ENCODE results near the gene ZNF516. TPM values are rescaled to one million over a fixed set of nuclear protein-coding genes. Genes with fewer than 3 reads are reported as not detected.

The ZNF516 gene
- total and polyA plus RNA-seq, 10 of the 15 experiments (the other 5 are each of a cell fraction or from before 2014, with no cell fraction given), result 2.0 to 32.0 (median 8.3) TPM

GRCh38 chr18:76365561-76365960 lies 129.5 kb downstream of the ZNF516 start:
- H4K20me1 ChIP-seq (ENCODE audit: control insufficient read depth, insufficient read depth), result no peaks in the 10 kb centered on the region
- TF ChIP-seq TBL1XR1 (IDR thresholded peaks at IDR 0.05; ENCODE audit: low read depth, low read length) (no peak), USF2 (IDR thresholded peaks at IDR 0.05; ENCODE audit: borderline replicate concordance, low read depth, low read length) (no peak), MEF2A (IDR thresholded peaks at IDR 0.05; ENCODE audit: insufficient read depth, low read depth, low read length) (no peak), ATF3 (IDR thresholded peaks at IDR 0.05; ENCODE audit: borderline replicate concordance, extremely low read depth, low read depth, low read length) (no peak), SIX5 (IDR thresholded peaks at IDR 0.05; ENCODE audit: low read depth, low read length, severe bottlenecking) (no peak), POU2F2 (IDR thresholded peaks at IDR 0.05; ENCODE audit: borderline replicate concordance, low read depth, low read length) (no peak), NR2C2 (IDR thresholded peaks at IDR 0.05; ENCODE audit: borderline replicate concordance, control insufficient read depth, insufficient read length, low read depth) (no peak), SUPT20H (IDR thresholded peaks at IDR 0.05; ENCODE audit: borderline replicate concordance, control insufficient read depth, low read depth, low read length) (no peak), HDAC6 (IDR thresholded peaks at IDR 0.05; ENCODE audit: unreplicated experiment) (no peak), ZBTB33 (IDR thresholded peaks at IDR 0.05) (no peak), ZNF24 (IDR thresholded peaks at IDR 0.05) (no peak), E2F4 (IDR thresholded peaks at IDR 0.05; ENCODE audit: low read depth, low read length) (no peak)
- TF ChIP-seq, protein P1, sequence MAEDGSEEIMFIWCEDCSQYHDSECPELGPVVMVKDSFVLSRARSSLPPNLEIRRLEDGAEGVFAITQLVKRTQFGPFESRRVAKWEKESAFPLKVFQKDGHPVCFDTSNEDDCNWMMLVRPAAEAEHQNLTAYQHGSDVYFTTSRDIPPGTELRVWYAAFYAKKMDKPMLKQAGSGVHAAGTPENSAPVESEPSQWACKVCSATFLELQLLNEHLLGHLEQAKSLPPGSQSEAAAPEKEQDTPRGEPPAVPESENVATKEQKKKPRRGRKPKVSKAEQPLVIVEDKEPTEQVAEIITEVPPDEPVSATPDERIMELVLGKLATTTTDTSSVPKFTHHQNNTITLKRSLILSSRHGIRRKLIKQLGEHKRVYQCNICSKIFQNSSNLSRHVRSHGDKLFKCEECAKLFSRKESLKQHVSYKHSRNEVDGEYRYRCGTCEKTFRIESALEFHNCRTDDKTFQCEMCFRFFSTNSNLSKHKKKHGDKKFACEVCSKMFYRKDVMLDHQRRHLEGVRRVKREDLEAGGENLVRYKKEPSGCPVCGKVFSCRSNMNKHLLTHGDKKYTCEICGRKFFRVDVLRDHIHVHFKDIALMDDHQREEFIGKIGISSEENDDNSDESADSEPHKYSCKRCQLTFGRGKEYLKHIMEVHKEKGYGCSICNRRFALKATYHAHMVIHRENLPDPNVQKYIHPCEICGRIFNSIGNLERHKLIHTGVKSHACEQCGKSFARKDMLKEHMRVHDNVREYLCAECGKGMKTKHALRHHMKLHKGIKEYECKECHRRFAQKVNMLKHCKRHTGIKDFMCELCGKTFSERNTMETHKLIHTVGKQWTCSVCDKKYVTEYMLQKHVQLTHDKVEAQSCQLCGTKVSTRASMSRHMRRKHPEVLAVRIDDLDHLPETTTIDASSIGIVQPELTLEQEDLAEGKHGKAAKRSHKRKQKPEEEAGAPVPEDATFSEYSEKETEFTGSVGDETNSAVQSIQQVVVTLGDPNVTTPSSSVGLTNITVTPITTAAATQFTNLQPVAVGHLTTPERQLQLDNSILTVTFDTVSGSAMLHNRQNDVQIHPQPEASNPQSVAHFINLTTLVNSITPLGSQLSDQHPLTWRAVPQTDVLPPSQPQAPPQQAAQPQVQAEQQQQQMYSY (CRISPR knock-in tag; IDR thresholded peaks at IDR 0.05), result no peak

More at GRCh38 chr18:76365561-76365960, 129.5 kb downstream of the ZNF516 start:
- peaks cover 2% of the 10 kb centered on the region; the same call in 1 of the 2 replicates for H3K79me2 ChIP-seq (ENCODE audit: control insufficient read depth, insufficient read depth, low read length)
- in situ Hi-C loops (cut with MboI) (loop anchor here (25.0 kb wide), 1 partner anchor 1728 kb away; no protein-coding TSS in a partner anchor), intact Hi-C loops (cut with micrococcal nuclease; ENCODE audit: unreplicated experiment) (no loop called here)
- H3K9me3 ChIP-seq (replicated peaks; ENCODE audit: control insufficient read depth, insufficient read depth, low read length), result no peaks in the 10 kb centered on the region
- POLR2A ChIA-PET, result no interaction called here
- no peak for DNase-seq (ENCODE audit: low read depth, low spot score)
- H3K4me2 ChIP-seq (ENCODE audit: control insufficient read depth, insufficient read depth), result peak overlapping the region; percentile 30; the same call in 1 of the 2 replicates
- no peak overlapping the region for H2AFZ ChIP-seq (ENCODE audit: control insufficient read depth, low read depth, low read length)
- RAD21 ChIA-PET (ENCODE audit: unreplicated experiment), result interaction anchor here (1.2 kb wide), 1 partner anchor 207 kb away, joined by 3 read pairs; no protein-coding TSS in a partner anchor
- peaks cover 5 to 16% of the 10 kb centered on the region in 2 experiments; a peak in 3 of 4 replicates for H3K36me3 ChIP-seq (ENCODE audit: control insufficient read depth in 2 of 2, insufficient read depth in 2 of 2, low read length in 1 of 2)
- no peak overlapping the region for H3K4me3 ChIP-seq
- no peaks in the 10 kb centered on the region for H3K27me3 ChIP-seq (replicated peaks in 1 of 2; ENCODE audit: control insufficient read depth in 2 of 2, insufficient read depth in 2 of 2, low read length in 1 of 2)
- H3K9ac ChIP-seq (ENCODE audit: control insufficient read depth, insufficient read depth, low read length), result no peak overlapping the region
- FAIRE-seq, result no peak
- peak overlapping the region; percentile 65 for H3K27ac ChIP-seq (ENCODE audit: control insufficient read depth, insufficient read depth)
- 92% methylated on average over 10 of the region's 10 CpGs for WGBS (ENCODE audit: insufficient coverage, insufficient replicate concordance, low lambda C conversion rate, missing lambda C conversion rate)
- CTCF ChIA-PET, result interaction anchor here (0.9 kb wide), 1 partner anchor 344 kb away, joined by 4 read pairs; no protein-coding TSS in a partner anchor
- ATAC-seq, result no peak
- no TSS peak for BruUV-seq (replicated peaks)
- SMC1A ChIA-PET (ENCODE audit: uncharacterized antibody, unreplicated experiment), result no interaction called here
- H3K4me1 ChIP-seq (ENCODE audit: control insufficient read depth, insufficient read depth, low read length), result peaks cover 17% of the 10 kb centered on the region

All from GM12878 (cell line).